Measurements from ENCODE around the gene GNAQ. TPM values are rescaled to one million over a fixed set of nuclear protein-coding genes. Genes with fewer than 3 reads are reported as not detected.

Gene GNAQ
- total RNA-seq, 1 experiment from 2014 or later = 28.7 TPM

- ATAC-seq = no peak
- Histone ChIP-seq H3K36me3 (ENCODE audit: control insufficient read depth in 1 of 2, insufficient read depth in 2 of 2, low read length in 2 of 2) (no peaks in the 10 kb centered on the region), H3K9ac (ENCODE audit: low read length) (no peak overlapping the region), H3K9me3 (ENCODE audit: control insufficient read depth in 1 of 2, insufficient read depth in 1 of 2, low read depth in 1 of 2, low read length in 2 of 2) (no peaks in the 10 kb centered on the region), H3K4me3 (replicated peaks in 1 of 2; ENCODE audit: low read depth in 1 of 2, low read length in 2 of 2) (no peak overlapping the region), H3K4me1 (ENCODE audit: control insufficient read depth in 1 of 2, insufficient read depth in 2 of 2, low read length in 2 of 2) (peaks cover 0 to 7% of the 10 kb centered on the region in 2 experiments; a peak in 1 of 4 replicates), H3K4me2 (ENCODE audit: low read length) (no peak overlapping the region), H3K27me3 (ENCODE audit: insufficient read depth, low read length) (no peaks in the 10 kb centered on the region), H2AFZ (ENCODE audit: low read depth, low read length, poor library complexity, severe bottlenecking) (no peak overlapping the region), H4K20me1 (ENCODE audit: insufficient read depth) (no peaks in the 10 kb centered on the region), H3K79me2 (ENCODE audit: insufficient read depth, low read length) (no peaks in the 10 kb centered on the region), H3K27ac (ENCODE audit: low read depth, low read length) (no peak overlapping the region), H3K9me2 (ENCODE audit: insufficient read depth) (no peaks in the 10 kb centered on the region)
- POLR2A ChIA-PET = no interaction called here
- intact Hi-C loops (cut with micrococcal nuclease) = no loop called here
- no peak for TF ChIP-seq MAX (IDR thresholded peaks at IDR 0.05)
- no peak for TF ChIP-seq EGR1 (IDR thresholded peaks at IDR 0.05; ENCODE audit: low read depth)
- no peak for TF ChIP-seq CBX3 (IDR thresholded peaks at IDR 0.05; ENCODE audit: low read depth)
- no peak for TF ChIP-seq SRF (IDR thresholded peaks at IDR 0.05; ENCODE audit: low read depth)
- no peak for TF ChIP-seq ELF1 (IDR thresholded peaks at IDR 0.05; ENCODE audit: borderline replicate concordance, low read depth)
- BruUV-seq (replicated peaks) = no TSS peak
- no peak for DNase-seq (ENCODE audit: low read depth, low spot score)
- RAD21 ChIA-PET (ENCODE audit: low non-redundant PET in 1 of 2, low total read pairs in 2 of 2, uncharacterized antibody in 2 of 2, unreplicated experiment in 2 of 2) = no interaction called here
- CTCF ChIA-PET = no interaction called here
These were observed 224.3 kb downstream of the GNAQ start for GRCh38 chr9:77807281-77807683.

GRCh38 chr9:77806741-77807140 is 224.9 kb downstream of the GNAQ start:
- intact Hi-C loops (cut with micrococcal nuclease) = no loop called here
- RAD21 ChIA-PET (ENCODE audit: low non-redundant PET in 1 of 2, low total read pairs in 2 of 2, uncharacterized antibody in 2 of 2, unreplicated experiment in 2 of 2) = no interaction called here
- H2AFZ ChIP-seq (ENCODE audit: low read depth, low read length, poor library complexity, severe bottlenecking) = no peak overlapping the region

More at GRCh38 chr9:77806741-77807140, 224.9 kb downstream of the GNAQ start:
- Histone ChIP-seq H3K4me1 (ENCODE audit: control insufficient read depth in 1 of 2, insufficient read depth in 2 of 2, low read length in 2 of 2) (peaks cover 0 to 7% of the 10 kb centered on the region in 2 experiments; a peak in 1 of 4 replicates), H3K9me2 (ENCODE audit: insufficient read depth) (no peaks in the 10 kb centered on the region), H3K9ac (ENCODE audit: low read length) (no peak overlapping the region), H3K79me2 (ENCODE audit: insufficient read depth, low read length) (no peaks in the 10 kb centered on the region), H3K4me2 (ENCODE audit: low read length) (no peak overlapping the region), H3K4me3 (replicated peaks in 1 of 2; ENCODE audit: low read depth in 1 of 2, low read length in 2 of 2) (no peak overlapping the region), H3K36me3 (ENCODE audit: control insufficient read depth in 1 of 2, insufficient read depth in 2 of 2, low read length in 2 of 2) (no peaks in the 10 kb centered on the region), H3K9me3 (ENCODE audit: control insufficient read depth in 1 of 2, insufficient read depth in 1 of 2, low read depth in 1 of 2, low read length in 2 of 2) (no peaks in the 10 kb centered on the region), H3K27ac (ENCODE audit: low read depth, low read length) (no peak overlapping the region), H3K27me3 (ENCODE audit: insufficient read depth, low read length) (no peaks in the 10 kb centered on the region), H4K20me1 (ENCODE audit: insufficient read depth) (no peaks in the 10 kb centered on the region)
- TF ChIP-seq SP1 (IDR thresholded peaks at IDR 0.05; ENCODE audit: low read depth) (no peak), SRF (IDR thresholded peaks at IDR 0.05; ENCODE audit: low read depth) (no peak), SIN3A (IDR thresholded peaks at IDR 0.05; ENCODE audit: low read depth) (no peak), POLR2A (IDR thresholded peaks at IDR 0.05; ENCODE audit: borderline replicate concordance, extremely low read depth, insufficient read depth, insufficient read length) (no peak), REST (IDR thresholded peaks at IDR 0.05; ENCODE audit: low read depth) (no peak)
- TF ChIP-seq, protein P1, sequence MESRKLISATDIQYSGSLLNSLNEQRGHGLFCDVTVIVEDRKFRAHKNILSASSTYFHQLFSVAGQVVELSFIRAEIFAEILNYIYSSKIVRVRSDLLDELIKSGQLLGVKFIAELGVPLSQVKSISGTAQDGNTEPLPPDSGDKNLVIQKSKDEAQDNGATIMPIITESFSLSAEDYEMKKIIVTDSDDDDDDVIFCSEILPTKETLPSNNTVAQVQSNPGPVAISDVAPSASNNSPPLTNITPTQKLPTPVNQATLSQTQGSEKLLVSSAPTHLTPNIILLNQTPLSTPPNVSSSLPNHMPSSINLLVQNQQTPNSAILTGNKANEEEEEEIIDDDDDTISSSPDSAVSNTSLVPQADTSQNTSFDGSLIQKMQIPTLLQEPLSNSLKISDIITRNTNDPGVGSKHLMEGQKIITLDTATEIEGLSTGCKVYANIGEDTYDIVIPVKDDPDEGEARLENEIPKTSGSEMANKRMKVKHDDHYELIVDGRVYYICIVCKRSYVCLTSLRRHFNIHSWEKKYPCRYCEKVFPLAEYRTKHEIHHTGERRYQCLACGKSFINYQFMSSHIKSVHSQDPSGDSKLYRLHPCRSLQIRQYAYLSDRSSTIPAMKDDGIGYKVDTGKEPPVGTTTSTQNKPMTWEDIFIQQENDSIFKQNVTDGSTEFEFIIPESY (IDR thresholded peaks at IDR 0.05; ENCODE audit: extremely low read depth, insufficient replicate concordance, low read length) = no peak
- CTCF ChIA-PET = no interaction called here
- ATAC-seq (no peak), DNase-seq (ENCODE audit: low read depth, low spot score) (no peak)
- POLR2A ChIA-PET = no interaction called here
- no TSS peak for BruUV-seq (replicated peaks)
